Neural progenitor cell (in vitro differentiated cells): Measurements from ENCODE around the gene MYO6.

Experiments
- EZH2 ChIP-seq: fragments of 200-600 bp; sonication (generic); IDR thresholded peaks from 2 replicates; pipeline ENCODE4 v1.6.1; 2017; ENCODE audit warnings: antibody characterized with exemption, mild to moderate bottlenecking, moderate library complexity
- EZH2phosphoT487 ChIP-seq: fragments of 200-600 bp; sonication (generic); IDR thresholded peaks from 2 replicates; pipeline ENCODE4 v1.6.1; 2017; ENCODE audit warnings: antibody characterized with exemption
- TF ChIP-seq, protein P1 (sequence below): fragments of 200-600 bp; sonication (generic); IDR thresholded peaks from 2 replicates; pipeline ENCODE4 v1.5.1; 2017; ENCODE audit warnings: antibody characterized with exemption, mild to moderate bottlenecking

DNA sequence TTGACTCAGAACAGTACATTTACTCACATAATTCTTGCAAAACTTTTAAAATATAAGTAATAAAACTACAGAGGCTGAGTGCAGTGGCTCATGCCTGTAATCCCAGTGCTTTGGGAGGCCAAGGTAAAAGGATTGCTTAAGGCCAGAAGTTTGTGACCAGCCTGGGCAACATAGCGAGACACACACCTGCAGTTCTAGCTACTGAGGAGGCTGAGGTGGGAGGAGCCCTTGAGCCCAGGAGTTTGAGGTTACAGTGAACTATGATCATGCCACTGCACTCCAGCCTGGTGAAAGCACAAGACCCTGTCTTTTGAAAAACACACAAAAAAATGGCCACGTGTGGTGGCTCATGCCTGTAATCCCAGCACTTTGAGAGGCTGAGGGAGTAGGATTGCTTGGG is 21.8 kb upstream of the MYO6 start:
- TF ChIP-seq, protein P1, sequence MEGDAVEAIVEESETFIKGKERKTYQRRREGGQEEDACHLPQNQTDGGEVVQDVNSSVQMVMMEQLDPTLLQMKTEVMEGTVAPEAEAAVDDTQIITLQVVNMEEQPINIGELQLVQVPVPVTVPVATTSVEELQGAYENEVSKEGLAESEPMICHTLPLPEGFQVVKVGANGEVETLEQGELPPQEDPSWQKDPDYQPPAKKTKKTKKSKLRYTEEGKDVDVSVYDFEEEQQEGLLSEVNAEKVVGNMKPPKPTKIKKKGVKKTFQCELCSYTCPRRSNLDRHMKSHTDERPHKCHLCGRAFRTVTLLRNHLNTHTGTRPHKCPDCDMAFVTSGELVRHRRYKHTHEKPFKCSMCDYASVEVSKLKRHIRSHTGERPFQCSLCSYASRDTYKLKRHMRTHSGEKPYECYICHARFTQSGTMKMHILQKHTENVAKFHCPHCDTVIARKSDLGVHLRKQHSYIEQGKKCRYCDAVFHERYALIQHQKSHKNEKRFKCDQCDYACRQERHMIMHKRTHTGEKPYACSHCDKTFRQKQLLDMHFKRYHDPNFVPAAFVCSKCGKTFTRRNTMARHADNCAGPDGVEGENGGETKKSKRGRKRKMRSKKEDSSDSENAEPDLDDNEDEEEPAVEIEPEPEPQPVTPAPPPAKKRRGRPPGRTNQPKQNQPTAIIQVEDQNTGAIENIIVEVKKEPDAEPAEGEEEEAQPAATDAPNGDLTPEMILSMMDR, result no peak
- TF ChIP-seq EZH2 (no peak), EZH2phosphoT487 (no peak)
